ENCODE measurements around the gene BCL2A1. TPM values are rescaled to one million over a fixed set of nuclear protein-coding genes. Genes with fewer than 3 reads are reported as not detected.
"Not testable (repeated sequence)": the region's sequence is repeated elsewhere in the genome, so short reads cannot be mapped to it uniquely, and the experiment has no call there.

BCL2A1 gene
- polyA plus RNA-seq, 3 donors: 1.2 to 36.0 (median 25.7) TPM

GRCh38 chr15:79915776-79916501 is 55.1 kb downstream of the BCL2A1 start:
- WGBS, 3 donors: 75 to 93% (median 83%) methylated on average over 3 of the region's 3 CpGs
- H3K27ac ChIP-seq (ENCODE audit: low read depth, low read length): not testable (repeated sequence)

- no peak overlapping the region for H3K27ac ChIP-seq (ENCODE audit: low read depth, low read length)
These were observed 56.3 kb downstream of the BCL2A1 start for GRCh38 chr15:79914728-79915127.

Other genes with a start within 250 kb of the BCL2A1 start
- gene MTHFS, start 74.2 kb downstream of the BCL2A1 start, polyA plus RNA-seq: 10 to 100 TPM; 60.4 to 94.7 (median 86.8) TPM
- 10 to 100 TPM; 31.0 to 97.4 (median 79.4) TPM for gene ZFAND6, start 88.5 kb upstream of the BCL2A1 start, polyA plus RNA-seq
- gene FAH, start 181.8 kb upstream of the BCL2A1 start, polyA plus RNA-seq: 100 to 1,000 TPM in 1 of 3 donors, 10 to 100 TPM in 2; 25.3 to 239 (median 78.1) TPM